GM19351 (cell line): ENCODE data around the gene PRTFDC1.
"Not testable (repeated sequence)": the region's sequence is repeated elsewhere in the genome, so short reads cannot be mapped to it uniquely, and the experiment has no call there.

ENCODE experiments used
- ATAC-seq: cut with Tn5 transposase; IDR thresholded peaks from one replicate; pipeline ENCODE4 v1.9.1; 2021; ENCODE audit warnings: mild to moderate bottlenecking, moderate library complexity; ENCODE audit not compliant: unreplicated experiment

Gene PRTFDC1

DNA sequence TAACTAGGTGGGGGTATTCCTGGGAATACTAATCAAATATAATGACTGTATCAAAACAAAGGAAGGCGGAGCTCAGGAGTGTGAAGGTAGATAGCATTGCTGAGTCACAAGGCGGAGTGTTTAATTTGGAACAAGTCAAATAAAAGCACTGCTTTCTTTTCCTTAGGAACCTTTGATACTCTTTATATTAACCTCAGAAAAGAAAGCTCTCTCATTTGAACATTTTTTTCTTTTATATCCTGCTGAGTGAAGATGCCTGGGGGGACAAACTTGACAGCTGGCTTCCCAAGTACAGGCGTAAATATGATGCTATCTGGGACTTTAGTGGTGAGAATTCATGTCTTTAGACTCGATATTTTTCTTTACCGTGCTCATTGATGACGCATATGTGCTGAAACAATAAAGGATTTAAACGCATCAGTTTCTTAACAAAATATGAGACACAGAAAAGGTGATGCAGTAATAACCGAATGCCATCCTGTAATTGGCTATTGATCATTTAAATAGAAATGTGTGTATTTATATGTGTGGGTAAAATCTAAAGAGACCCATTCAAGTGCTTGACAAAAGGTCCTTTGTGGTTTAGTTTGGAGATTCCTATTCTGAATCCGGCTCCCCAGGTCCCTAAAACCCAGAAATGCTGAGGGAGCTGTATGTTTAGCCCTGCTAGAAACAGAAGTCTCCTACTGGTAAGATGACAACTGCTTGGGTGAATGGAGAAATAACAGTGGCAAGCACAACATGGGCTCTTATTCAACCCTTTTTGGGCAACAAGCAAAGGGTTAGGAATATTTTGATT, 102.7 kb downstream of the PRTFDC1 start:
- ATAC-seq: no peak

GRCh38 chr10:24849051-24849450, 103.4 kb downstream of the PRTFDC1 start:
- no peak for ATAC-seq

DNA sequence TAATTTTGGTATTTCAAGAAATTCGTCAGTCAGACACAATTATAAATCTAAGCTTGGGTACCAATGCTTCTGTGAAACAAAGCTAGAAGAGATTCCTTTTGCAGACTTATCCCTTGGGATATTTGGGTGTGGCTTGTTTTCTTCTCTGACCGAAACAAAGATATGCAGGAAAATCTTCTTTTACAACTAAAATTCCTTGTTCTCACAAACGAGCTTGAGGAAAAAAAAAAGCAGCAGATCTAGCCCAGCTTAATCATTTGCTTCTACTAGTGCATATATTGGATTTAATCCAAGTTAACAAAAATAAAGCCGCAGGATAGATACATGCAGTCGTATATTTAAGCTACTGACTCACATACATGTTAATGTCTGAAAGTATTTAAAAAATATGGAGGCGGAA, 104.2 kb downstream of the PRTFDC1 start:
- no peak for ATAC-seq

- ATAC-seq: no peak
Observed at GRCh38 chr10:24847112-24848070, 105.0 kb downstream of the PRTFDC1 start.

DNA sequence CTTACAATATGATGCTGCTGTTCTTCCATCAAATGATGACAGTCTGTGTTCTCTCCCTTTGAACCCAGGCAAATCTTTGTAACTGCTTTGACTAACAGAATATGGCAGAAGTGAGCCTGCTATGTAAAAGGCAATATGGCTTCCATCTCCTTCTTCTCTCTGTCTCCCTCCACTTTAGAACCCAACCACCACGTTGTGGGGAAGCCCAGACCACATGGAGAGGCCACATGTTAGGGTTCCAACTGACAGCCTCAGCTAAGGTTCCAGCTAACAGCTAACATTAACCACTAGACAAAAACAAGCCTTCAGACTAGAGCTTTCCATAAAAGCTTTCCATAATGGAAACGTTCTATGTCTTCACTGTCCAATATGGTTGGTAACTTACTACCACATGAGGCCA, 107.7 kb downstream of the PRTFDC1 start:
- ATAC-seq: no peak

DNA sequence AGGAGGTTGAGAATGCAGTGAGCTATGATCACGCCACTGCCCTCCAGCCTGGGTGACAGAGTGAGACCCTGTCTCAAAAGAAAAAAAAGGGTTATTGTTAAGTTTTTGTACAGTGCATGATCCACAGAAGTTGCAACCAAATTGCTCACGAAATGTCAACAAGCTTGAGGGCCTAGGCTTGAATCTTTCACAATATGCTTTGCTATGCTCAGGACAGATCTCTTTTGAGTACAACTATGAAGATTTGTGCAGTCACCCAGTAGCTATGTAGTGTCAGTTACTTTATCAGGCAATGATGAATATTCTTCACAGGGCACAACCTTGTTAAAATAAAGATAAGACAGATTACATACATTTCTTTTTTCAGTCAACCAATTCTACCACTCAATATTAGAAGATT, 109.2 kb downstream of the PRTFDC1 start:
- no peak for ATAC-seq

DNA sequence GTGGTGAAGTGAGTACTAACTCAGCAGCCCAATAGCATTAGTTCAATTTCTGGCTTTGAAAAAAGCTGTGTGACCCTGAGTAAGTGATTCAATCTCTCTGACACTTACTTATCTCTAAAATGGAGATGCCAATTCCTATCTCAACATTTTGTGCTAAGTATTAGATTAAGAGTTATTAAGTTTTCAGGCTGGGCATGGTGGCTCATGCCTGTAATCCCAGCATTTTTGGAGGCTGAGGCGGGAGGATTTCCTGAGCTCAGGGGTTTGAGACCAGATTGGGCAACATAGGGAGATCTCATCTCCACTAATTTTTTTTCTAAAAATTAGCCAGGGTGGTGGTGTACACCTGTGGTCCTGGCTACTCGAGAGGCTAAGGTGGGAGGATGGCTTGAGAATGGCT, 109.5 kb downstream of the PRTFDC1 start:
- no peak for ATAC-seq

GRCh38 chr10:24841530-24841929, 110.9 kb downstream of the PRTFDC1 start:
- no peak for ATAC-seq

GRCh38 chr10:24840784-24841183, 111.6 kb downstream of the PRTFDC1 start:
- no peak for ATAC-seq

DNA sequence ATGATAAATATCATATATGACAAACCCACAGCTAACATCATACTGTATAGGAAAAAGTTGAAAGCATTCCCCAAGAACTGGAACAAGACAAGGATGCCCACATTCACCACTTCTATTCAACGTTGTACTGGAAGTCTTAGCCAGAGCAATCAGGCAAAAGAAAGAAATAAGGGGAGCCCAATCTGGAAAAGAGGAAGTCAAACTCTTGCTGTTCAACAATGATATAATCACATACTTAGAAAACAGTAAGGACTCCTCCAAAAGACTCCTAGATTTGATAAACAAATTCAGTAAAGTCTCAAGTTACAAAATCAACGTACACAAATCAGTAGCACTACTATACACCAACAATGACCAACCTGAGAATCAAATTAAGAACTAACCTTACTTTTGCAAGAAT, 114.6 kb downstream of the PRTFDC1 start:
- not testable (repeated sequence) for ATAC-seq

- no peak for ATAC-seq
Observed at GRCh38 chr10:24834869-24835268, 117.5 kb downstream of the PRTFDC1 start.

DNA sequence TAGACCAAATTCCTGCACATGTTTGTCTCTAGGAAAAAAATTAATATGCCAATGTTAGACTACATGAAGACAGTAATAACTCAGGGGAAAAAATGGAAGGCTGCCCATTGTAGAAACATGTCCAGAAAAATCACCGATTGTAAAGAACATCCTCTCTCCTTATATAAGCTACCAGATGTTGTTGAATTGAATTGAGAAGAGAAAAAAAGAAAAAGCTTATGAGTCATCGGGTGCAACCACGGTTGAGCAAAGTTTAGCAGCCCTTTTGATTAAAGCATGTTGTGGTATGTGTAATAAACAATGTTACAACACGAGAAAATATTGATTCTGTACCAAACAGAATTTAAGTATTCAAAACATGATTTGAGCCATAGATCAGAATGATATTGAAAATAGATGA, 126.4 kb downstream of the PRTFDC1 start:
- no peak for ATAC-seq

- ATAC-seq: no peak
Observed at GRCh38 chr10:24825551-24825950, 126.9 kb downstream of the PRTFDC1 start.

DNA sequence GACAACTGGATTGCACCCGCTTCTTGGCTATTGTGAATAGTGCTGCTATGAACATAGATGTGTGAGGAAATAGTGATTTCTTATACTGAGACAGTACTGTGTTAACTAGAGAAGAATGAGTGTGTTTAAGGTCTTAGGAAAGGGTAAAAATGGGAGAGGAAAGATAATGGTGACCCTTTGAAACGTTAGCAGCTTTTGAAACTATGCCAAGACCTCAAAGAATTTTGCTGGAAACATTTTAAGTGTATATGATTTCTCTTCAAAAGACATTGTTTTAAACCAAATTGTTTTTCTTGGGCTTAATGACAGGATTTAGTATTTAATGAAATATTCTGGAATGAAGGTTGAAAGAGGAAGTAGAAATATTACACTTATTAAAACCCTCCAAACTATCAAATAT, 127.9 kb downstream of the PRTFDC1 start:
- ATAC-seq: no peak

DNA sequence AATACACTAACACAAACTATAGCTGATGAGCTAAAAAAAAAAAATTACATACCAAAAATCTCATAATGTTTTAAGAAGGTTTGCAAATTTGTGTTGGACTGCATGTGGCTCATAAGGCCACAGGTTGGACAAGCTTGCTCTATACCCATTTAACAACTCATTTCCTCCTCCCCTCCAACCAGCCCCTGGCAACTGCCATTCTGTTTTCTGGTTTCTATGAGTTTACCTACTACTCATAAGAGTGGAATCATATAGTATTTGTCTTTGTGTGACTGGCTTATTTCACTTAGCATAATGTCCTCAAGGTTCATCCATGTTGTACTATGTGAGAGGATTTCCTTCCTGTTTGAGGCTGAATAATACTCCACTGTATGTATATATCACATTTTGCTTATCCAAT, 128.3 kb downstream of the PRTFDC1 start:
- ATAC-seq: no peak

GRCh38 chr10:24822590-24822989, 129.8 kb downstream of the PRTFDC1 start:
- peak; percentile 89 for ATAC-seq

GRCh38 chr10:24821986-24822385, 130.4 kb downstream of the PRTFDC1 start:
- ATAC-seq: no peak

DNA sequence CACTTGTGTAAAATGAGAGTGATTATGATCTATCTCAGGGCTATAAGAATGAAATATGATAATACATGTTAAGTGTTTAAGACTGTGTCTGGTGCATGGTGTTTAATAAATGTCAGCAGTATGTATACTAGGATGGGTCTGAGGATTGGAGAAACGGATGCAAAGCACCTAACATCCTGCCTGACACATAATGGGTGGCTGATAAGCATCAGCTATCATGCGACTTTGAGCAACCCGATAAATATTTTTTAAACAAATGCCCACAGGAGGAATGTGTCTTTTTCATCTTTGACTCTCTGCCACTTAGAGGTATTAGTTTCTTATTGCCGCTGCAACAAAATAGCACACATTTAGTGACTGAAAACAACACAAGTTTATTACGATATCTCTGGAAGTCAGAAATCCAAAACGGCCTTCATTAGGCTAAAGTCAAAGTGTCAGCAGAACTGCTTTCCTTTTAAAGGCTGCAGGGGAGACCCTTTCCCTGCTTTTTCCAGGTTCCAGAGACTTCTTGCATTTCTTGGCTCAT, 135.5 kb downstream of the PRTFDC1 start:
- no peak for ATAC-seq

- no peak for ATAC-seq
Observed at GRCh38 chr10:24814568-24815313, 137.7 kb downstream of the PRTFDC1 start.

DNA sequence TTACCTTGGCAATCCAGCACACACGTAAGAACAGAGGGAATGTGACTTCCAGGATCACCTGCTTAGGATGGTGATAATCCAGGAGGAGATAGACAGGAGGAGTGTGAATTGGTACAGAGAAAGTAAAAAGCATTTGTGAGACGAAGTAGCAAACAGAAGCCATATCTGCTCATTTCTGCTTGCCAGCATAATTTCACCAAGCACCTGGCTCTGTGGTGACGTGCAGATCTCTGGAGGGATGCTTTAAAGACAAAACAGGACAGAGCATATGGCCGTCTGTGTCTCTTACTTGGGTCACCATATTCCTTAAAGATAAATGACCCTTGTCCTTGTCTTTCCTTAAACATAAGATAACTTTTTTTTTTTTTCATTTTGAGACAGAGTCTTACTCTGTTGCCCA, 138.6 kb downstream of the PRTFDC1 start:
- no peak for ATAC-seq

- no peak for ATAC-seq
Observed at GRCh38 chr10:24806262-24806661, 146.1 kb downstream of the PRTFDC1 start.
